ENCODE measurements around the gene LRFN5. TPM values are rescaled to one million over a fixed set of nuclear protein-coding genes. Genes with fewer than 3 reads are reported as not detected.
A peak's percentile ranks its signal among the peaks of the same experiment; 100 is the strongest.

The LRFN5 gene
- total and polyA plus RNA-seq, 2 experiments from 2014 or later: 1.9 to 6.8 TPM

GRCh38 chr14:41891624-41892023 lies 284.9 kb downstream of the LRFN5 start:
- Histone ChIP-seq H3K4me1 (ENCODE audit: insufficient read depth) (no peaks in the 10 kb centered on the region), H4K20me1 (replicated peaks; ENCODE audit: insufficient read depth) (no peaks in the 10 kb centered on the region), H3K79me2 (replicated peaks; ENCODE audit: insufficient read depth) (no peaks in the 10 kb centered on the region), H3K27ac (ENCODE audit: low read depth) (no peak overlapping the region), H3F3A (replicated peaks; ENCODE audit: low read depth) (no peaks in the 10 kb centered on the region), H3K4me3 (no peak overlapping the region), H3K4me2 (no peak overlapping the region), H2AFZ (peak overlapping the region; percentile 45; the same call in 1 of the 2 replicates), H3K27me3 (ENCODE audit: insufficient read depth) (no peaks in the 10 kb centered on the region), H3K36me3 (ENCODE audit: insufficient read depth) (no peaks in the 10 kb centered on the region), H3K9me2 (ENCODE audit: insufficient read depth) (no peaks in the 10 kb centered on the region)
- Mint-ChIP-seq H3K9me3 (no peaks in the 10 kb centered on the region), H3K4me3 (no peak overlapping the region), H3K27me3 (ENCODE audit: insufficient read depth, low read depth, poor library complexity) (no peaks in the 10 kb centered on the region), H3K36me3 (ENCODE audit: low read depth) (no peaks in the 10 kb centered on the region), H3K27ac (no peak overlapping the region), H3K4me1 (no peaks in the 10 kb centered on the region)
- DNase-seq (ENCODE audit: low spot score) (no peak), ATAC-seq (no peak)
- TF ChIP-seq EZH2phosphoT487 (IDR thresholded peaks at IDR 0.05; ENCODE audit: unreplicated experiment): no peak

GRCh38 chr14:41899416-41899815 lies 292.7 kb downstream of the LRFN5 start:
- H3K27me3 Mint-ChIP-seq (ENCODE audit: insufficient read depth, low read depth, poor library complexity): no peaks in the 10 kb centered on the region
- no peaks in the 10 kb centered on the region for H3K4me1 Mint-ChIP-seq
- Histone ChIP-seq H3F3A (replicated peaks; ENCODE audit: low read depth) (no peaks in the 10 kb centered on the region), H3K9me2 (ENCODE audit: insufficient read depth) (no peaks in the 10 kb centered on the region), H3K4me2 (no peak overlapping the region), H4K20me1 (replicated peaks; ENCODE audit: insufficient read depth) (no peaks in the 10 kb centered on the region), H2AFZ (no peak overlapping the region), H3K27me3 (ENCODE audit: insufficient read depth) (no peaks in the 10 kb centered on the region), H3K27ac (ENCODE audit: low read depth) (no peak overlapping the region), H3K36me3 (ENCODE audit: insufficient read depth) (no peaks in the 10 kb centered on the region), H3K4me1 (ENCODE audit: insufficient read depth) (no peaks in the 10 kb centered on the region), H3K79me2 (replicated peaks; ENCODE audit: insufficient read depth) (no peaks in the 10 kb centered on the region), H3K4me3 (no peak overlapping the region)
- no peak for ATAC-seq
- TF ChIP-seq CTCF (conservative IDR thresholded peaks at IDR 0.05; ENCODE audit: low read depth in 2 of 2) (no peak), JUNB (IDR thresholded peaks at IDR 0.05; ENCODE audit: unreplicated experiment) (no peak), EZH2phosphoT487 (IDR thresholded peaks at IDR 0.05; ENCODE audit: unreplicated experiment) (no peak), REST (IDR thresholded peaks at IDR 0.05; ENCODE audit: unreplicated experiment) (no peak), STAT1 (IDR thresholded peaks at IDR 0.05; ENCODE audit: unreplicated experiment) (no peak), CREB1 (CRISPR knock-in tag; IDR thresholded peaks at IDR 0.05; ENCODE audit: low read depth) (no peak), EZH2 (IDR thresholded peaks at IDR 0.05; ENCODE audit: low read depth, unreplicated experiment) (no peak), ZNF462 (CRISPR knock-in tag; IDR thresholded peaks at IDR 0.05) (no peak), POLR2AphosphoS5 (IDR thresholded peaks at IDR 0.05; ENCODE audit: low read depth) (no peak), ZNF114 (CRISPR knock-in tag; IDR thresholded peaks at IDR 0.05) (no peak)
- no peak overlapping the region for H3K27ac Mint-ChIP-seq
- DNase-seq (ENCODE audit: low spot score): no peak
- H3K4me3 Mint-ChIP-seq: no peak overlapping the region
- no peaks in the 10 kb centered on the region for H3K9me3 Mint-ChIP-seq
- H3K36me3 Mint-ChIP-seq (ENCODE audit: low read depth): no peaks in the 10 kb centered on the region

All from GM23338 (cell line).